Liver (tissue), 9 donors: ENCODE measurements around the gene KRT23. TPM values are rescaled to one million over a fixed set of nuclear protein-coding genes. Genes with fewer than 3 reads are reported as not detected.
"Not testable (repeated sequence)": the region's sequence is repeated elsewhere in the genome, so short reads cannot be mapped to it uniquely, and the experiment has no call there.

ENCODE experiments used
- DNase-seq: peaks from one replicate; pipeline ENCODE4 v3.0.0-alpha.2; 2017; ENCODE audit warnings: low spot score
- H3K27ac ChIP-seq, 2 donors: one replicate each; pipeline ENCODE4 v1.7.0; 2013; ENCODE audit warnings: inconsistent platforms in 2 of 2, low read length in 2 of 2, control low read depth in 1 of 2, low read depth in 1 of 2, mild to moderate bottlenecking in 1 of 2
- H3K27me3 ChIP-seq, 4 donors: one replicate each; pipeline versions ENCODE4 v1.6.1 to v1.7.0; 2013; ENCODE audit warnings: low read length in 3 of 4, inconsistent platforms in 1 of 4, mild to moderate bottlenecking in 1 of 4, moderate library complexity in 1 of 4; ENCODE audit not compliant: control insufficient read depth in 4 of 4, insufficient read depth in 4 of 4
- H3K36me3 ChIP-seq, 4 donors: one replicate each; pipeline versions ENCODE4 v1.6.1 to v1.7.0; 2013; ENCODE audit warnings: low read length in 3 of 4, mild to moderate bottlenecking in 3 of 4, low read depth in 1 of 4, moderate library complexity in 1 of 4; ENCODE audit not compliant: control insufficient read depth in 4 of 4, insufficient read depth in 3 of 4
- H3K4me1 ChIP-seq, 4 donors: one replicate each; pipeline versions ENCODE4 v1.6.1 to v1.7.0; 2013; ENCODE audit warnings: low read length in 3 of 4, mild to moderate bottlenecking in 3 of 4, moderate library complexity in 1 of 4; ENCODE audit not compliant: control insufficient read depth in 4 of 4, insufficient read depth in 4 of 4
- H3K4me3 ChIP-seq, 3 donors: one replicate each; pipeline versions ENCODE4 v1.6.1 to v1.7.0; 2013; ENCODE audit warnings: low read length in 3 of 3, control low read depth in 1 of 3, low read depth in 1 of 3, mild to moderate bottlenecking in 1 of 3
- H3K9ac ChIP-seq, 2 donors: one replicate each; pipeline ENCODE4 v1.7.0; 2013; ENCODE audit warnings: low read length in 2 of 2, mild to moderate bottlenecking in 2 of 2, moderate library complexity in 2 of 2, control low read depth in 1 of 2, low read depth in 1 of 2
- H3K9me3 ChIP-seq, 4 donors: one replicate each; pipeline versions ENCODE4 v1.6.1 to v1.7.0; 2013; ENCODE audit warnings: low read length in 3 of 4; ENCODE audit not compliant: control insufficient read depth in 4 of 4
- CTCF ChIP-seq: fragments of 150-350 bp; IDR thresholded peaks from 2 replicates; pipeline ENCODE4 v1.5.1; 2017; ENCODE audit warnings: improper control_type of control experiment, low read depth, low read length; ENCODE audit not compliant: missing input control
- EGR1 ChIP-seq, 2 donors: IDR thresholded peaks; 2 replicates each; pipeline ENCODE4 v1.6.1; 2016 to 2018; ENCODE audit warnings: antibody characterized with exemption in 2 of 2, low read depth in 2 of 2
- FOXA1 ChIP-seq: IDR thresholded peaks from 2 replicates; pipeline ENCODE4 v1.6.1; 2016; ENCODE audit warnings: antibody characterized with exemption
- FOXA2 ChIP-seq: IDR thresholded peaks from 2 replicates; pipeline ENCODE4 v1.6.1; 2016; ENCODE audit warnings: antibody characterized with exemption
- GABPA ChIP-seq, 2 donors: IDR thresholded peaks in 1 of 2; conservative IDR thresholded peaks in 1 of 2; 2 replicates each; pipeline ENCODE4 v1.6.1; 2016; ENCODE audit warnings: antibody characterized with exemption in 2 of 2, mild to moderate bottlenecking in 1 of 2, moderate library complexity in 1 of 2
- HNF4A ChIP-seq, 2 donors: conservative IDR thresholded peaks; 2 replicates each; pipeline ENCODE4 v1.6.1; 2016; ENCODE audit warnings: antibody characterized with exemption in 2 of 2, mild to moderate bottlenecking in 2 of 2
- HNF4G ChIP-seq: IDR thresholded peaks from 2 replicates; pipeline ENCODE4 v1.6.1; 2016; ENCODE audit warnings: antibody characterized with exemption
- JUND ChIP-seq, 2 donors: IDR thresholded peaks; 2 replicates each; pipeline ENCODE4 v1.6.1; 2016; ENCODE audit warnings: antibody characterized with exemption in 2 of 2
- MAX ChIP-seq: IDR thresholded peaks from 2 replicates; pipeline ENCODE4 v1.6.1; 2016; ENCODE audit warnings: antibody characterized with exemption
- NR2F2 ChIP-seq: IDR thresholded peaks from 2 replicates; pipeline ENCODE4 v1.6.1; 2016; ENCODE audit warnings: antibody characterized with exemption
- RAD21 ChIP-seq, 2 donors: IDR thresholded peaks; 2 replicates each; pipeline ENCODE4 v1.6.1; 2016; ENCODE audit warnings: antibody characterized with exemption in 2 of 2, mild to moderate bottlenecking in 2 of 2
- REST ChIP-seq: IDR thresholded peaks from 2 replicates; pipeline ENCODE4 v1.6.1; 2016; ENCODE audit warnings: antibody characterized with exemption, mild to moderate bottlenecking
- RXRA ChIP-seq, 2 donors: IDR thresholded peaks; 2 replicates each; pipeline ENCODE4 v1.6.1; 2017 to 2018; ENCODE audit warnings: antibody characterized with exemption in 2 of 2, mild to moderate bottlenecking in 1 of 2
- SP1 ChIP-seq: IDR thresholded peaks from 2 replicates; pipeline ENCODE4 v1.6.1; 2018; ENCODE audit warnings: antibody characterized with exemption, mild to moderate bottlenecking
- TAF1 ChIP-seq: conservative IDR thresholded peaks from 2 replicates; pipeline ENCODE4 v1.6.1; 2016; ENCODE audit warnings: antibody characterized with exemption, mild to moderate bottlenecking
- YY1 ChIP-seq: IDR thresholded peaks from 2 replicates; pipeline ENCODE4 v1.6.1; 2016; ENCODE audit warnings: antibody characterized with exemption, mild to moderate bottlenecking
- ZBTB33 ChIP-seq: IDR thresholded peaks from 2 replicates; pipeline ENCODE4 v1.6.1; 2016; ENCODE audit warnings: antibody characterized with exemption
- WGBS: extraction: QIAGEN DNeasy Blood & Tissue Kit; methylation state at CpG from one replicate; pipeline ENCODE4 v1.1.7; 2013; 5-methylcytosine and 5-hydroxymethylcytosine counted together
- polyA plus RNA-seq, 2 donors: library from polyadenylated mRNA; stranded (reverse) in 1 of 2; unstranded in 1 of 2; fragments of 200-250 nt in 1 of 2; fragments of >200 nt in 1 of 2; fragmentation: Nextera tagmentation in 1 of 2; extraction: Ambion mirVana in 1 of 2; gene quantifications; one replicate each; pipeline versions ENCODE4 v1.2.1 to v1.2.3, GENCODE V29; 2013 to 2015
- total RNA-seq, 2 donors: library from RNA; depleted of rRNA; stranded (reverse); fragments of >200 nt; gene quantifications; one replicate each; pipeline ENCODE4 v1.2.3, GENCODE V29; 2014
- donor health status: healthy.
- donor health status: healthy.
- donor health status: healthy.
- donor health status: healthy.
- donor health status: healthy.

The KRT23 gene
- total and polyA plus RNA-seq, 4 donors: 0.09 to 1.3 (median 0.24) TPM; not detected in 1

- Histone ChIP-seq H3K27ac (no peak overlapping the region), H3K36me3 (no peaks in the 10 kb centered on the region), H3K4me3 (no peak overlapping the region), H3K9ac (no peak overlapping the region), H3K9me3 (no peaks in the 10 kb centered on the region), H3K27me3 (peaks cover 0 to 7% (median 1%) of the 10 kb centered on the region in 4 donors), H3K4me1 (no peaks in the 10 kb centered on the region)
- no peak for DNase-seq
- peak in 1 of 2 donors; percentile 8 for TF ChIP-seq JUND (IDR thresholded peaks at IDR 0.05)
- TF ChIP-seq HNF4G: no peak
- TF ChIP-seq TAF1: no peak
- no peak for TF ChIP-seq RXRA (IDR thresholded peaks at IDR 0.05)
- no peak for TF ChIP-seq FOXA1
- no peak for TF ChIP-seq EGR1 (IDR thresholded peaks at IDR 0.05; ENCODE audit: low read depth in 2 of 2)
- TF ChIP-seq SP1: no peak
- TF ChIP-seq HNF4A (conservative IDR thresholded peaks at IDR 0.05): no peak
- WGBS: 72% methylated on average over 2 of the region's 2 CpGs
Observed at GRCh38 chr17:40922239-40922638, 15.2 kb downstream of the KRT23 start.

- H3K4me1 ChIP-seq: no peaks in the 10 kb centered on the region
- no peak for TF ChIP-seq SP1
- no peak for TF ChIP-seq FOXA2
- TF ChIP-seq YY1: no peak
- no peak for TF ChIP-seq HNF4A (conservative IDR thresholded peaks at IDR 0.05)
- H3K27ac ChIP-seq: no peak overlapping the region
- no peaks in the 10 kb centered on the region for H3K36me3 ChIP-seq
- no peaks in the 10 kb centered on the region for H3K9me3 ChIP-seq
- H3K27me3 ChIP-seq: peaks cover 0 to 7% (median 1%) of the 10 kb centered on the region in 4 donors
- H3K9ac ChIP-seq: no peak overlapping the region
- 91% methylated on average over 2 of the region's 2 CpGs for WGBS
- H3K4me3 ChIP-seq: no peak overlapping the region
- no peak for DNase-seq
Observed at GRCh38 chr17:40921026-40921425, 16.4 kb downstream of the KRT23 start.

GRCh38 chr17:40917116-40917515 is 20.3 kb downstream of the KRT23 start:
- H3K36me3 ChIP-seq, DNase-seq, H3K9me3 ChIP-seq, H3K4me1 ChIP-seq, H3K4me3 ChIP-seq, H3K27me3 ChIP-seq, H3K27ac ChIP-seq, H3K9ac ChIP-seq: not testable (repeated sequence)
- 95% methylated on average over 2 of the region's 2 CpGs for WGBS

- Histone ChIP-seq H3K9ac (no peak overlapping the region), H3K4me3 (no peak overlapping the region), H3K36me3 (no peaks in the 10 kb centered on the region), H3K4me1 (no peaks in the 10 kb centered on the region), H3K9me3 (no peaks in the 10 kb centered on the region), H3K27me3 (peaks cover 0 to 4% (median 0%) of the 10 kb centered on the region in 4 donors), H3K27ac (no peak overlapping the region)
- WGBS: 7% methylated on average over 1 of the region's 1 CpG
- no peak for DNase-seq
- TF ChIP-seq TAF1 (no peak), JUND (IDR thresholded peaks at IDR 0.05) (no peak), SP1 (no peak), RAD21 (IDR thresholded peaks at IDR 0.05) (no peak), MAX (no peak), FOXA2 (no peak), HNF4A (conservative IDR thresholded peaks at IDR 0.05) (no peak), GABPA (IDR thresholded peaks at IDR 0.05 in 1 of 2, conservative IDR thresholded peaks at IDR 0.05 in 1 of 2) (no peak), FOXA1 (no peak), HNF4G (no peak), CTCF (no peak), EGR1 (IDR thresholded peaks at IDR 0.05; ENCODE audit: low read depth in 2 of 2) (no peak), REST (no peak), YY1 (no peak), ZBTB33 (no peak), NR2F2 (no peak), RXRA (IDR thresholded peaks at IDR 0.05) (no peak)
Observed at GRCh38 chr17:40916366-40916765, 21.1 kb downstream of the KRT23 start.
